Kidney epithelial cell (primary cell): ENCODE measurements around the gene PARM1. TPM values are rescaled to one million over a fixed set of nuclear protein-coding genes. Genes with fewer than 3 reads are reported as not detected.

Source experiments
- DNase-seq: peaks from one replicate; pipeline ENCODE4 v3.0.0-alpha.2; 2010; ENCODE audit warnings: low read depth
- H3K27me3 ChIP-seq: 2 replicates; pipeline ENCODE4 v1.6.0; 2011; ENCODE audit warnings: low read length; ENCODE audit not compliant: control insufficient read depth, insufficient read depth
- H3K36me3 ChIP-seq: 2 replicates; pipeline ENCODE4 v1.5.1; 2011; ENCODE audit warnings: low read length; ENCODE audit not compliant: control insufficient read depth, insufficient read depth
- H3K4me3 ChIP-seq: 2 replicates; pipeline ENCODE4 v1.5.1; 2011; ENCODE audit warnings: low read depth, mild to moderate bottlenecking, control low read depth, low read length
- CTCF ChIP-seq: IDR thresholded peaks from 2 replicates; pipeline ENCODE4 v1.5.1; 2011; ENCODE audit warnings: mild to moderate bottlenecking, moderate library complexity, low read length, control low read depth, inconsistent platforms; ENCODE audit not compliant: insufficient read depth, poor library complexity, severe bottlenecking
- total RNA-seq: library from RNA; depleted of rRNA; stranded (reverse); fragments of >200 nt; gene quantifications from 2 replicates; pipeline ENCODE4 v1.2.3, GENCODE V29; 2015

The PARM1 gene
- total RNA-seq, 1 donor from 2014 or later: 3.0 TPM

- Histone ChIP-seq H3K36me3 (no peaks in the 10 kb centered on the region), H3K4me3 (no peak overlapping the region), H3K27me3 (no peaks in the 10 kb centered on the region)
- TF ChIP-seq CTCF: no peak
- no peak for DNase-seq
These were observed 124.5 kb downstream of the PARM1 start for GRCh38 chr4:75057369-75057768.

- Histone ChIP-seq H3K27me3 (no peaks in the 10 kb centered on the region), H3K4me3 (no peak overlapping the region), H3K36me3 (no peaks in the 10 kb centered on the region)
- no peak for DNase-seq
- TF ChIP-seq CTCF: no peak
These were observed 125.6 kb downstream of the PARM1 start for GRCh38 chr4:75058486-75058885.

GRCh38 chr4:75063433-75063832 is 130.5 kb downstream of the PARM1 start:
- TF ChIP-seq CTCF: no peak
- no peaks in the 10 kb centered on the region for H3K36me3 ChIP-seq

GRCh38 chr4:75065909-75066308 is 133.0 kb downstream of the PARM1 start:
- H3K27me3 ChIP-seq: no peaks in the 10 kb centered on the region
- no peak for TF ChIP-seq CTCF
- no peaks in the 10 kb centered on the region for H3K36me3 ChIP-seq
- no peak overlapping the region for H3K4me3 ChIP-seq
- DNase-seq: no peak

More at GRCh38 chr4:75063433-75063832, 130.5 kb downstream of the PARM1 start:
- no peak overlapping the region for H3K4me3 ChIP-seq
- no peak for DNase-seq
- no peaks in the 10 kb centered on the region for H3K27me3 ChIP-seq

- no peaks in the 10 kb centered on the region for H3K36me3 ChIP-seq
- no peak for DNase-seq
- TF ChIP-seq CTCF: no peak
- H3K27me3 ChIP-seq: no peaks in the 10 kb centered on the region
- no peak overlapping the region for H3K4me3 ChIP-seq
These were observed 136.7 kb downstream of the PARM1 start for GRCh38 chr4:75069493-75070074.

GRCh38 chr4:75071317-75071716 is 138.4 kb downstream of the PARM1 start:
- Histone ChIP-seq H3K36me3 (no peaks in the 10 kb centered on the region), H3K27me3 (no peaks in the 10 kb centered on the region), H3K4me3 (no peak overlapping the region)
- no peak for DNase-seq
- no peak for TF ChIP-seq CTCF
